Measurements from ENCODE around the gene COL4A3. TPM values are rescaled to one million over a fixed set of nuclear protein-coding genes. Genes with fewer than 3 reads are reported as not detected.

Gene COL4A3
- total RNA-seq, 1 experiment from 2014 or later, result 0.15 TPM

GRCh38 chr2:227228061-227228667, 63.7 kb downstream of the COL4A3 start:
- H2BK15ac ChIP-seq (ENCODE audit: low read depth, low read length), result no peak overlapping the region
- no peak overlapping the region for H2AK5ac ChIP-seq (ENCODE audit: insufficient read length, low read length)
- no peak overlapping the region for H3T11ph ChIP-seq (ENCODE audit: low read length)
- no peaks in the 10 kb centered on the region for H3K4me1 ChIP-seq (ENCODE audit: insufficient read depth, low read length)
- H2AFZ ChIP-seq (ENCODE audit: low read length), result no peak overlapping the region
- no peak overlapping the region; a peak in 1 of 5 replicates for H3K4me3 Mint-ChIP-seq
- TF ChIP-seq CTCF (conservative IDR thresholded peaks at IDR 0.05), result no peak
- no peak overlapping the region for H2BK20ac ChIP-seq (ENCODE audit: low read depth, low read length, poor library complexity, severe bottlenecking)
- H4K5ac ChIP-seq (ENCODE audit: insufficient read length, low read depth, low read length), result no peak overlapping the region
- H3K14ac ChIP-seq (ENCODE audit: insufficient read depth, low read length), result no peak overlapping the region
- H4K91ac ChIP-seq (ENCODE audit: insufficient read length, low read depth, low read length), result no peak overlapping the region
- H3K4me2 ChIP-seq (ENCODE audit: insufficient read depth, insufficient read length, low read length), result no peak overlapping the region
- H3K79me1 ChIP-seq (ENCODE audit: insufficient read depth, low read depth, low read length, poor library complexity, severe bottlenecking), result no peaks in the 10 kb centered on the region
- H3K23ac ChIP-seq (ENCODE audit: insufficient read length, low read depth, low read length), result no peak overlapping the region
- no peaks in the 10 kb centered on the region; the same call in 1 of the 2 replicates for H3K27me3 Mint-ChIP-seq (ENCODE audit: low read depth)
- no CpG with 5 or more reads among the region's 14 CpGs for WGBS (ENCODE audit: extremely low coverage, insufficient read length, low lambda C conversion rate)
- no peaks in the 10 kb centered on the region for H3K9me3 ChIP-seq (ENCODE audit: control insufficient read depth, low read depth, low read length)
- no peak overlapping the region for H3K4ac ChIP-seq (ENCODE audit: low read depth, low read length)
- no peak overlapping the region for H2BK120ac ChIP-seq (ENCODE audit: low read depth, low read length, poor library complexity, severe bottlenecking)
- no peak overlapping the region for H4K8ac ChIP-seq (replicated peaks; ENCODE audit: insufficient read length, low read depth, low read length)
- H3K18ac ChIP-seq (ENCODE audit: insufficient read length, low read depth, low read length), result no peak overlapping the region
- no peak for DNase-seq
- no peaks in the 10 kb centered on the region for H3K79me2 ChIP-seq (ENCODE audit: insufficient read depth, low read length)
- H3K36me3 Mint-ChIP-seq (ENCODE audit: insufficient read depth in 1 of 3, low read depth in 3 of 3), result no peaks in the 10 kb centered on the region
- no peaks in the 10 kb centered on the region for H4K20me1 ChIP-seq (ENCODE audit: control insufficient read depth, insufficient read depth, insufficient read length)
- no peaks in the 10 kb centered on the region for H3K23me2 ChIP-seq (ENCODE audit: insufficient read length, low read depth, low read length, poor library complexity, severe bottlenecking)
- H3K27me3 ChIP-seq (ENCODE audit: insufficient read depth, low read length), result no peaks in the 10 kb centered on the region
- no peak overlapping the region for H3K9ac ChIP-seq (ENCODE audit: extremely low read depth, insufficient read length, low read length)
- H2BK12ac ChIP-seq (ENCODE audit: insufficient read length, low read depth, low read length), result no peak overlapping the region
- no peak overlapping the region for H3K27ac ChIP-seq (ENCODE audit: insufficient read length, low read depth, low read length)
- H3K9me3 Mint-ChIP-seq, result no peaks in the 10 kb centered on the region; a peak in 1 of 5 replicates
- no peak overlapping the region for H2BK5ac ChIP-seq (ENCODE audit: insufficient read length, low read length)
- no peak overlapping the region; a peak in 1 of 7 replicates for H3K27ac Mint-ChIP-seq
- no peaks in the 10 kb centered on the region for H3K4me1 Mint-ChIP-seq
- no peak overlapping the region for H3K56ac ChIP-seq (ENCODE audit: insufficient read length, low read depth, low read length)
